ENCODE measurements around the gene SSC5D. TPM values are rescaled to one million over a fixed set of nuclear protein-coding genes. Genes with fewer than 3 reads are reported as not detected.

SSC5D gene
- total RNA-seq, 4 donors from 2014 or later, result 2.1 to 16.7 (median 9.1) TPM

- no peak for TF ChIP-seq CTCF (IDR thresholded peaks at IDR 0.05; ENCODE audit: low read depth)
Measured at GRCh38 chr19:55451163-55451964, 36.9 kb upstream of the SSC5D start.

GRCh38 chr19:55451965-55452748 lies 36.1 kb upstream of the SSC5D start:
- no peak for TF ChIP-seq CTCF (IDR thresholded peaks at IDR 0.05; ENCODE audit: low read depth)

DNA sequence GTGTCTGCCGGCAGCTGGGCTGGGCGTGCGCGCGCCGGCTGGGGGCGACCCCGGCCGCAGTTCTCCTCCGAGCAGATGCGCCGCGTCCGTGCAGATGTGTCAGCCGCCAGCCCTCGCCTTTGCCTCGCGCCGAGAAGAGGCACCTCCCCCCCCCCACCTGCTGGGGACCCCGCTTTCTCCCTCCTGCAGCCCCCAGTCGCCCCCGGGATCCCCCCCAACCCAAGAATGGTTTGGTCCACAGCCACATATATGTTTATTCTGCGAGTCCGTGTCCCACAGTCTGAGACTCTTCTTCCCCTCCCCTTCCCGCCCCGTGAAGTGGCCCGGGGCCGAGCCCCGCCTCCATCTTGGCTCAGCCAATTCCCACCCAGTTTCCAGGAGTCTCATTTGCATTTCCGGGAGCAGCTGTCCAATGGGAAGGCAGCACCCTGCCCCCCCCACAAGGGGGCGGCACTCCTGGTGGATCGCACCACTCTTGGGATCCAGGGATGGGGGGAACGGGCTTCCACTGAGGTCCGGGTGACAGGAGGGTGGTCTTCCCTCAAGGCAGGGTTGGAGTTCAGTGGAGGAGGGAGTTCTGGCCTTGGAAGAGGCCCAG lies 35.4 kb upstream of the SSC5D start:
- no peak for TF ChIP-seq CTCF (IDR thresholded peaks at IDR 0.05; ENCODE audit: low read depth)

- TF ChIP-seq CTCF (IDR thresholded peaks at IDR 0.05; ENCODE audit: low read depth), result no peak
Measured at GRCh38 chr19:55453511-55454260, 34.5 kb upstream of the SSC5D start.

DNA sequence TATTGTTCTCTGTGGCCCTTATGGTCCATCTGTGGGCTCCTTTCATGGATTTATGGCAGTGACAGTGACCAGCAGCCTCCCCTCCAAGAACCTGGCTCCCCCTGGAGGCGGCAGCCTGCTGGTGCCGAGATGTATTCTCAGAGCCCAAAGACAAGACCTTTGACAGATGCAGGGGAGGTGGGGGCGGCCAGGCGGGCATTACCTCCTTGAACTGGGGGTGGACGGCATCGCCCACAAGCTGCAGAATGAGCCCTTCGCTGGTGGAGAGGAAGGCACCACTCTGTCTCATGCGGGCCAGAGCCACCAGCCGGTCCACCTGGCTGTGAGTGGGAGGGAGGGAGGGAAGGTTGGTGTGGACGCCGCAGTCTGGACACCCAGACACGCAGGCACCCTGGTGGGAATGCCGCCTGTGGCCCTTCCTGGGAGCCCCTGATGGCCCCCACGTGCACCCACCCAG lies 33.4 kb upstream of the SSC5D start:
- no peak for TF ChIP-seq CTCF (IDR thresholded peaks at IDR 0.05; ENCODE audit: low read depth)

- TF ChIP-seq CTCF (IDR thresholded peaks at IDR 0.05; ENCODE audit: low read depth), result no peak
Measured at GRCh38 chr19:55455576-55456235, 32.5 kb upstream of the SSC5D start.
